ENCODE measurements around the gene HEXIM1.
A peak's percentile ranks its signal among the peaks of the same experiment; 100 is the strongest.

The HEXIM1 gene

GRCh38 chr17:45147581-45148182, 593 bp upstream of the HEXIM1 start:
- peak; percentile 75 for DNase-seq

- DNase-seq = peak; percentile 74
These were observed 878 bp downstream of the HEXIM1 start for GRCh38 chr17:45149037-45149668.

- peak; percentile 47 for DNase-seq
These were observed 1.7 kb downstream of the HEXIM1 start for GRCh38 chr17:45149669-45150664.

DNA sequence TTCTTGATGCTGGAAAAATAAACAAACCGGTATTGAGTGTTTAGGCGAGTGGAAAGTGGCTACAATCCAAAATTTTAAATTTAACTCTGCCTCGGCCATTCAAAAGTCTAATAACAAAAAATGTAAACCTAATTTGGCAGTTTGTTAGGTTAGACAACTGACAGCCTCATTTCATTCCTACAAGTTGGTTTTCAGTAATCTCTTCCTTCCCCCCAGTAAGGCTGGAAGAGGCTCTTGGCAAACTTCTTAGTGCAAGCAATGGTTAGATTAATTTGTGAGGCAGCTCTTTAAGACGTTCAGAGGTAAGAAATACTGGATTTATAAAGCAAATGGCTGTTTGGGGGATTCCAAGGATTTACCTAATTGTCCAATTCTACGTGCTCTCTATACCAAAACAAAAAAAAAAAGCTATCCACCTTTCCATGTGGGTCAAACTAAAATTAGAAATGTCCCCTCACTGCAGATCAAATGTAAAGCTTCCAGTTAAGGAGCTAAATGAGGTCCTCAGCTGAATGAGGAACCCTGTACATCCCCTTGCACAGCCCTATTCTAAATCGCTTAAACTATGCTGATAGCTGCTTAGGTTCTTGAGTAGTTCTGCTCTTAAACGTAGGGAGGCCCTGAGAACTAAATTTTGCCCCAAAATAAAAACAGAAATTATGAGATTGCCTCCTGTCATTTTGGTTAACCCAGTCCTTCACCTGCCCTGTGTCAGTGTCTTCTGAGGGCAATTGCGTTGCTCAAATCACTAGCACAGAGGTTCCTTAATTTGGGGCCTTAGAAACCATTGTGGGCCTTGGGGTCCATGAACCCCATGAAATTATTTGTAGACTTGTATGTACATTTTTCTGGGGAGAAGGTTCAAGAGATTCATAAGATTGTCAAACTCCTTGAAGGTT, 2.9 kb downstream of the HEXIM1 start:
- no peak for DNase-seq

DNA sequence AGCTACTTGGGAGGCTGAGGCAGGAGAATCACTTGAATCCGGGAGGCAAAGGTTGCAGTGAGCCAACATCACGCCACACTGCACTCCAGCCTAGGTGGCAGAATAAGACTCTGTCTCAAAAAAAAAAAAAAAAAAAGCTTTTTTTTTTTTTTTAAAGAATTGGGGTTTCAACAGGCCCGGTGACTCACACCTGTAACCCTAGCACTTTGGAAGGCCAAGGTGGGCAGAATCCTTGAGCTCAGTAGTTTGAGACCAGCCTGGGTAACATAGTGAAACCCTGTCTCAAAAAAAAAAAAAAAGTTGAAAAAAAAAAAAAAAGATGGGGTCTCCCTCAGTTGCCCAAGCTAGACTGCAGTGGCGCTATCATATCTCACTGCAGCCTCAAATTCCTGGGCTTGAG, 6.8 kb downstream of the HEXIM1 start:
- no peak for DNase-seq

- no peak for DNase-seq
These were observed 7.2 kb downstream of the HEXIM1 start for GRCh38 chr17:45155483-45155882.

GRCh38 chr17:45156242-45156641, 8.0 kb downstream of the HEXIM1 start:
- no peak for DNase-seq

- no peak for DNase-seq
These were observed 12.4 kb downstream of the HEXIM1 start for GRCh38 chr17:45160447-45161287.

- peak; percentile 98 for DNase-seq
These were observed 13.2 kb downstream of the HEXIM1 start, which contains the start of gene HEXIM2 for GRCh38 chr17:45161288-45162024. TSS of gene HEXIM2 (plus strand) at chr17:45161875. CDS start at chr17:45162794, 919 bp downstream.

DNA sequence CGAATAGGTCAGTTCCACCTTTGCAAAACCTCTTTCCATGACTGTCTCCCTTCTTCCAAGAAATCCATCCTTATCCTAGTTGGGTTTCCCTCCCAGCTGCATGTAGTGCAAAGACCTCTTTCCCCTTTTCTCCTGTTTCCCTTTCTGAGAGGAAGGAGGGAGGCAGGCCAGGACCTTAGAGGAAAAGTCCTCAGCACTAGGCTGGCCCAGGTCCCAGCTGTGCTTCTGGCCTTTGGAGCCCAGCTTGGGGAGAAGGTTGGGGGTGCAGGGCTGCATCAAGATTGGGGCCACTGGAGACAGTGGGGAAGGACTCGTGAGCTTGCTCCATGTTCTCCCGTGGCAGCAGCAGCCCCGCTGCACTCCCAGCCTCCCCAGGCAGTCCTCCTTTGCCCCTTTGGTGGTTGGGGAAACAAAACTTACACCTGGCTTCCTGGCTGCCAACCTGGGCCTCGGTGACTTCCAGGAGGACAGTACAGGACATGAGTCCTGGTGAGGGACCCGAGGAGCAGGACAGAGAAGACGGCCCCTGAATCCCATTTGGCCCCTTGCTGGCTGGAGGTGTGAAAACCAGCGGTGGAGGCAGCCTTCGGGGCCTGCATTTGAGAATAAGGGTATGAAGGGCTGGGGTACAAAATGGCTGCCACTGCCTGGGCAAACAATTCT, 13.9 kb downstream of the HEXIM1 start:
- no peak for DNase-seq

DNA sequence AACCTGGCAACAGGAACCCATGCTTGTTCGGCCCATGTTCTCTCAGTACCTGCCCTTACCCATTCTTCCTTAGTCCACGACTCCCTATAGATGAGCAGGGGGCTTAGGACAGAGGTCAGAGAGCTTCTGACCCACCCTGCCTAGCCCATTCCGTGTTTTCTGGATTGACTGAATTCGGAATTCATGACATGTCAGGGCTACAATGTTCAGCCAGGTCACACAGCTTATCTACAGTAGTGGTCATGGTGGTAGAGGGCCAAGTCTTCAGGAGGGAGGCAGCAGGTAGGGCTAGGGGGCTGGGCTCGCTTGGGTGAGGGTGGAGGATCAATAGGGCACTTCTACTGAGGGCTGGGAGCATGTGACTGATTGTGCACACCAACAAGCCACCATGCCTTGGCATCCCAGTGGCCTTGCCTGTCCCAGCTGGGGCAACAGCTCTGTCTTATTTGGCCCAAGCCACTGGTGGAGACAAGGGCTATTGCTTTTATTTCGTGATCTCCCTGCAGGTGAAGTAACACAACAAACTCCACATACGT, 16.5 kb downstream of the HEXIM1 start:
- DNase-seq = no peak

GRCh38 chr17:45168991-45169752, 20.9 kb downstream of the HEXIM1 start:
- no peak for DNase-seq

GRCh38 chr17:45170280-45170930, 22.1 kb downstream of the HEXIM1 start:
- DNase-seq = no peak

GRCh38 chr17:45170931-45171337, 22.7 kb downstream of the HEXIM1 start:
- no peak for DNase-seq

DNA sequence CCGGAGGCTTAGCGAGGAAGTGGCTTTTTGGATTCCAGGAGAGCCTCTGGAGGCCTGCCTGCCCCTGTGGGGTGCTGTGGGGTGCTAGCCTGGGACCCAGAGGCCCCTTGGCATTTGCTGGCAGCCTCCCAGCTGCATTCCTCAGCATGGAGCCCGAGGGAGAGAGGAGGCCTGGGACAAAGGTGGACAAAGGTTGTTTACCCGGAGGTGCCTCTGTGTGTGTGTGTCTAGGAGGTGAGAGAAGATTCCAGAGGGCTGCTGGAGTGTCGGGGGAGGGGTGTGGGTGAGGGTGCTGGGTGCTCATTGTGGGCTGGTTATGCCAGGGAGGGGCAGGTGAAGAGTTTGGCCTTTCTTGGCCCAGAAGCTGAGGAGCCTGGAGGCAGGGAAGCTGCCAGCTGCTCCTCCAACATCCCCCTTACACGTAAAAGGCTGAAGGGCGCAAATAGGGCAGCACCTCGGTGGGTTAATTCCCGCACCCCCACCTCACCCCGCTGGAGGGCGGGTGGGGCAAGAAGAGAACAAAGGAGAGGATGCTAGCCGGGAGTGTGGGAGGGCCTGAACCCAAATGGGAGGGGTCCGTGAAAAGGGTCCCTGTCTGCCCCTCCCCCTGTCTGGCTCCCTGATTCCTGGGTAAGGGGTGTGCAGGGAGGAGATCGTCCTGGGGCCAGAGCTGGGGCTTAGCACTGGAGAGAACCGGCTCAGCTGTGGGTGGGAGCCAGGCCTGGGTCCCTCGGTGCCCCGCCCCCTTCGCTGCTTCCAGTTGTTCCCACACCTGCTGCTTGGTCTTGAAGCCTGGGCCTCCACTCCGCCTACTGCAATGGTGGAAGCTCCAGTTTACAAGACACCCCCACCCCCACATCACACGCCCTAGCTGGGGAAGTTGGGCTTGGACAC, 23.3 kb downstream of the HEXIM1 start:
- DNase-seq = no peak

GRCh38 chr17:45172232-45172540, 23.9 kb downstream of the HEXIM1 start:
- DNase-seq = no peak

GRCh38 chr17:45172541-45173286, 24.4 kb downstream of the HEXIM1 start:
- peak; percentile 40 for DNase-seq

Measured in activated CD4-positive, CD25-positive, alpha-beta regulatory T cell treated with anti-CD3 and anti-CD28 coated beads, Interleukin-2, amount 50 U/mL, for 72 hours (primary cell).